ENCODE measurements around the gene FAM13A.

FAM13A gene

DNA sequence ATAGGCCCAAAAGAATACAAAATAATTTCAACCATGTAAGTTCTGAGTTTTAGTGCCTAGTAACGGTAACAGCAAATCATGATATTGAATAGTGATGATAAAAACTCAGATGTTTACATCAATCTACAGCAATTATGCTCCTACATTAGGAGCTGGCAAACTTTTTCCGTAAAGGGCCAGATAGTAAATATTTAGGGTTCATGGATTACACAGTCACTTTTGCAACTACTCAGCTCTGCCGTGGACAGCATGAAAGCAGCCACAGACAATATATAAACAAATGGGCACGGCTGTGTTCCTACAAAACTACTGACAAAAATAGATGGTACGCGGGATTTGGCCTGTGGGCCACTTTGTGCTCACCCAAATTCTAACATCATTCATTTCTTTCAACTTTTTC lies 191.5 kb downstream of the FAM13A start:
- no peaks in the 10 kb centered on the region for H3K9me3 ChIP-seq (ENCODE audit: insufficient read depth, low read length)
- no peak overlapping the region for H3K4me3 ChIP-seq (ENCODE audit: insufficient read depth, low read length, poor library complexity, severe bottlenecking)
- H2AFZ ChIP-seq (ENCODE audit: low read depth, low read length, severe bottlenecking), result no peak overlapping the region
- no peak overlapping the region for H3K27ac ChIP-seq (ENCODE audit: low read depth, low read length)
- H3K4me2 ChIP-seq (ENCODE audit: low read depth, low read length, poor library complexity, severe bottlenecking), result no peak overlapping the region
- no peak for TF ChIP-seq EZH2phosphoT487 (conservative IDR thresholded peaks at IDR 0.05; ENCODE audit: low read length)
- TF ChIP-seq, protein P1, sequence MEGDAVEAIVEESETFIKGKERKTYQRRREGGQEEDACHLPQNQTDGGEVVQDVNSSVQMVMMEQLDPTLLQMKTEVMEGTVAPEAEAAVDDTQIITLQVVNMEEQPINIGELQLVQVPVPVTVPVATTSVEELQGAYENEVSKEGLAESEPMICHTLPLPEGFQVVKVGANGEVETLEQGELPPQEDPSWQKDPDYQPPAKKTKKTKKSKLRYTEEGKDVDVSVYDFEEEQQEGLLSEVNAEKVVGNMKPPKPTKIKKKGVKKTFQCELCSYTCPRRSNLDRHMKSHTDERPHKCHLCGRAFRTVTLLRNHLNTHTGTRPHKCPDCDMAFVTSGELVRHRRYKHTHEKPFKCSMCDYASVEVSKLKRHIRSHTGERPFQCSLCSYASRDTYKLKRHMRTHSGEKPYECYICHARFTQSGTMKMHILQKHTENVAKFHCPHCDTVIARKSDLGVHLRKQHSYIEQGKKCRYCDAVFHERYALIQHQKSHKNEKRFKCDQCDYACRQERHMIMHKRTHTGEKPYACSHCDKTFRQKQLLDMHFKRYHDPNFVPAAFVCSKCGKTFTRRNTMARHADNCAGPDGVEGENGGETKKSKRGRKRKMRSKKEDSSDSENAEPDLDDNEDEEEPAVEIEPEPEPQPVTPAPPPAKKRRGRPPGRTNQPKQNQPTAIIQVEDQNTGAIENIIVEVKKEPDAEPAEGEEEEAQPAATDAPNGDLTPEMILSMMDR (IDR thresholded peaks at IDR 0.05; ENCODE audit: insufficient read depth, low read length, poor library complexity, severe bottlenecking), result no peak
- no peaks in the 10 kb centered on the region for H4K20me1 ChIP-seq (ENCODE audit: low read depth, low read length)
- H3K79me2 ChIP-seq (ENCODE audit: insufficient read depth, low read length), result no peaks in the 10 kb centered on the region
- H3K9me2 ChIP-seq (replicated peaks; ENCODE audit: insufficient read depth, low read length), result no peaks in the 10 kb centered on the region
- no peaks in the 10 kb centered on the region for H3F3A ChIP-seq (ENCODE audit: insufficient read depth)
- no peaks in the 10 kb centered on the region for H3K36me3 ChIP-seq (ENCODE audit: low read length)
- no peak overlapping the region for H3K9ac ChIP-seq (ENCODE audit: low read length)
- H3K27me3 ChIP-seq (ENCODE audit: low read length), result no peaks in the 10 kb centered on the region

DNA sequence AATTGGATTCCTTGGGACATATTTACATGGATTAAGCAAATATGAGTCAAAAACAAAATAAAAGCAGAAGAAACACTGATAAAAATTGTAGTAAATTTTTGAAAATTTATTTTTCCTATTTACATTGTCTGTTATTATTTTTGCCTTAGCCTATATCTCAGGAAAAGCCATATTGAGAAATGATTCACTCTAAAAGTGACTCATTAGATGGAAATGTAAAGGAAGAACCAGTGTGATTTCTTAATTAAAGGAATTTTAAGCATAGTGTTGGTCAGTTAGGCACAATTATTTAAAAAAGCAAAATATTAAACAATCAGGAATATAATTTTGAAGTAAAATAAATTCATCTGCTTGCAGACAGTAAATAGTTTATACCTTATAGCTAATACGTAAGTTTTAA lies 191.9 kb downstream of the FAM13A start:
- H3K4me3 ChIP-seq (ENCODE audit: insufficient read depth, low read length, poor library complexity, severe bottlenecking), result no peak overlapping the region

DNA sequence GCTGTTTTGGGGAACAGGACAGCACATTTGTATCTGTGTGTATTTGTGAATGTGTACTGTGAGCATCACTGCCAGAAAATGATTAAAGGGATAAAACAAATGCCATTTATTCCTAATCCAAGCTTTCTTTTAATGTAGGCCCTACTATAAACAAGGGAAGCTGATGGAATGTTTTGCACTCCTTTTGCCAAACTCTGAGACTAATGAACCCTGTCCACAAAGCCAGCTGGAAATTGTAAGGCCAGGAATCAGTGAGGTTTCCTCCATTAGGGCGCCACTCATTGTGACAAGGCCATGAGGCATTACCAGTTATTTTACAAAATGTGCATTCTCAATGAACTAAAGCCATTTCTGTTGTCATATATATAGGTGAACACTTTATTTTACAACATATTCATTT lies 196.4 kb downstream of the FAM13A start:
- no peaks in the 10 kb centered on the region for H3K9me3 ChIP-seq (ENCODE audit: insufficient read depth, low read length)
- H3K4me2 ChIP-seq (ENCODE audit: low read depth, low read length, poor library complexity, severe bottlenecking), result no peak overlapping the region
- H3K27me3 ChIP-seq (ENCODE audit: low read length), result no peaks in the 10 kb centered on the region
- no peaks in the 10 kb centered on the region for H3F3A ChIP-seq (ENCODE audit: insufficient read depth)
- no peaks in the 10 kb centered on the region for H3K36me3 ChIP-seq (ENCODE audit: low read length)
- no peaks in the 10 kb centered on the region for H4K20me1 ChIP-seq (ENCODE audit: low read depth, low read length)
- H3K9ac ChIP-seq (ENCODE audit: low read length), result no peak overlapping the region
- no peak for TF ChIP-seq EZH2phosphoT487 (conservative IDR thresholded peaks at IDR 0.05; ENCODE audit: low read length)
- TF ChIP-seq, protein P1 (IDR thresholded peaks at IDR 0.05; ENCODE audit: insufficient read depth, low read length, poor library complexity, severe bottlenecking), result no peak
- H3K9me2 ChIP-seq (replicated peaks; ENCODE audit: insufficient read depth, low read length), result no peaks in the 10 kb centered on the region
- H3K79me2 ChIP-seq (ENCODE audit: insufficient read depth, low read length), result no peaks in the 10 kb centered on the region
- no peak overlapping the region for H3K27ac ChIP-seq (ENCODE audit: low read depth, low read length)
- no peak overlapping the region for H2AFZ ChIP-seq (ENCODE audit: low read depth, low read length, severe bottlenecking)
- H3K4me3 ChIP-seq (ENCODE audit: insufficient read depth, low read length, poor library complexity, severe bottlenecking), result no peak overlapping the region

More for the DNA sequence above, 191.9 kb downstream of the FAM13A start:
- Histone ChIP-seq H3F3A (ENCODE audit: insufficient read depth) (no peaks in the 10 kb centered on the region), H3K79me2 (ENCODE audit: insufficient read depth, low read length) (no peaks in the 10 kb centered on the region), H3K4me2 (ENCODE audit: low read depth, low read length, poor library complexity, severe bottlenecking) (no peak overlapping the region), H4K20me1 (ENCODE audit: low read depth, low read length) (no peaks in the 10 kb centered on the region), H3K27ac (ENCODE audit: low read depth, low read length) (no peak overlapping the region), H3K9me2 (replicated peaks; ENCODE audit: insufficient read depth, low read length) (no peaks in the 10 kb centered on the region), H3K36me3 (ENCODE audit: low read length) (no peaks in the 10 kb centered on the region), H3K9ac (ENCODE audit: low read length) (no peak overlapping the region), H2AFZ (ENCODE audit: low read depth, low read length, severe bottlenecking) (no peak overlapping the region), H3K9me3 (ENCODE audit: insufficient read depth, low read length) (no peaks in the 10 kb centered on the region), H3K27me3 (ENCODE audit: low read length) (no peaks in the 10 kb centered on the region)
- TF ChIP-seq EZH2phosphoT487 (conservative IDR thresholded peaks at IDR 0.05; ENCODE audit: low read length), result no peak
- TF ChIP-seq, protein P1 (IDR thresholded peaks at IDR 0.05; ENCODE audit: insufficient read depth, low read length, poor library complexity, severe bottlenecking), result no peak
